Heart left ventricle (tissue), 16 donors: ENCODE results near the gene CTNND2. TPM values are rescaled to one million over a fixed set of nuclear protein-coding genes. Genes with fewer than 3 reads are reported as not detected.
A peak's percentile ranks its signal among the peaks of the same experiment; 100 is the strongest.

ENCODE experiments used
- ATAC-seq, 4 donors: fragments of 200-7000 bp; cut with Tn5 transposase; one replicate each; pipeline ENCODE4 v1.9.1; 2020 to 2022; ENCODE audit warnings: moderate library complexity in 4 of 4, mild to moderate bottlenecking in 3 of 4, moderate number of reproducible peaks in 1 of 4
- DNase-seq, 5 donors: peaks; one replicate each; pipeline ENCODE4 v3.0.0-alpha.2; 2020
- H3K27ac ChIP-seq, 12 donors: fragments of 200-600 bp; sonication (generic) in 4 of 12; one replicate each; pipeline versions ENCODE4 v1.5.0 to v1.8.0; 2016 to 2022; ENCODE audit warnings: mild to moderate bottlenecking in 2 of 12
- H3K27me3 ChIP-seq, 9 donors: fragments of 200-600 bp; sonication (generic) in 2 of 9; one replicate each; pipeline versions ENCODE4 v1.5.1 to v1.8.0; 2016 to 2022; ENCODE audit warnings: mild to moderate bottlenecking in 3 of 9
- H3K36me3 ChIP-seq, 9 donors: fragments of 200-600 bp; sonication (generic) in 2 of 9; one replicate each; pipeline versions ENCODE4 v1.5.0 to v1.8.0; 2018 to 2022; ENCODE audit warnings: mild to moderate bottlenecking in 2 of 9
- H3K4me1 ChIP-seq, 12 donors: fragments of 200-600 bp; sonication (generic) in 4 of 12; one replicate each; pipeline versions ENCODE4 v1.5.0 to v1.8.0; 2016 to 2022; ENCODE audit warnings: mild to moderate bottlenecking in 3 of 12
- H3K4me3 ChIP-seq, 12 donors: fragments of 200-600 bp; sonication (generic) in 4 of 12; one replicate each; pipeline versions ENCODE4 v1.5.0 to v1.8.0; 2017 to 2022; ENCODE audit warnings: mild to moderate bottlenecking in 9 of 12, moderate library complexity in 4 of 12
- H3K9me3 ChIP-seq, 12 donors: fragments of 200-600 bp; sonication (generic) in 4 of 12; one replicate each; pipeline versions ENCODE4 v1.5.0 to v1.8.0; 2016 to 2022; ENCODE audit warnings: mild to moderate bottlenecking in 1 of 12
- CTCF ChIP-seq, 12 donors: fragments of 200-600 bp; sonication (generic) in 4 of 12; IDR thresholded peaks; one replicate each; pipeline versions ENCODE4 v1.5.0 to v1.8.0; 2018 to 2022; ENCODE audit warnings: antibody characterized with exemption in 12 of 12, mild to moderate bottlenecking in 5 of 12
- POLR2A ChIP-seq, 2 donors: fragments of 450-650 bp; IDR thresholded peaks; one replicate each; pipeline ENCODE4 v1.6.1; 2017; ENCODE audit warnings: antibody characterized with exemption in 2 of 2, mild to moderate bottlenecking in 2 of 2, moderate library complexity in 2 of 2
- WGBS, 4 donors: extraction: QIAGEN DNeasy Blood & Tissue Kit in 2 of 4; methylation state at CpG; one replicate each; pipeline versions ENCODE4 v1.1.5 to v1.1.7; 2013 to 2018; 5-methylcytosine and 5-hydroxymethylcytosine counted together
- intact Hi-C, 10 donors: fragments of 100-400 bp; cut with DNase I; formaldehyde crosslinking; loops; one replicate each; pipeline versions ENCODE4 v1.11.1 to v1.14.2; 2022
- polyA plus RNA-seq, 2 donors: library from polyadenylated mRNA; stranded (reverse); fragments of 200-250 nt; gene quantifications; one replicate each; pipeline ENCODE4 v1.2.3, GENCODE V29; 2013
- total RNA-seq, 9 donors: library from RNA; depleted of rRNA in 2 of 9; stranded (reverse); fragments of >200 nt in 2 of 9; fragmentation: NEBNext Ultra II Directional in 3 of 9; extraction: Animal tissue kit (Norgen Biotek cat#: 25700) in 3 of 9; gene quantifications; one replicate each; pipeline versions ENCODE4 v1.1.0 to v1.2.4, GENCODE V29; 2016 to 2023
- donor health status: ischemic (EF 13 %, LVEDD 7.1; RV severe dilation, severe dysfunction).
- donor health status: healthy with polysubstance abuse.
- donor health status: DM: no; HTN: yes; CAD: no.
- donor health status: DM: no; HTN: no; CAD: no.
- donor health status: ischemic (EF 25% LVEDD 6.9; RV normal size, moderate dysfunction).
- donor health status: ischemic (EF 25% LVEDD 5.7; RV mildly dilated, moderate dysfunction).
- donor health status: healthy.
- donor health status: DM: yes; HTN: yes; CAD: no.
- donor health status: ischemic (EF 35%, LVEDD 5.7; RV mildly dilated, moderate dysfunction).
- donor health status: nonischemic (EF 11% LVEDD 7.7; RV severe dilation, severe dysfunction).
- donor health status: DM: yes; HTN: yes; CAD: no.
- donor health status: PGD.
- donor health status: ischemic (EF 29% LVEDD 5.4; RV normal size, mild dysfunction).
- donor health status: nonischemic (EF 23%, LVEDD 6.1; RV moderate dilation, normal function).

Gene CTNND2
- total and polyA plus RNA-seq, 11 donors, result 4.0 to 36.8 (median 20.2) TPM

- DNase-seq, result peak in 1 of 5 donors; percentile 21
These were observed 25.4 kb downstream of the CTNND2 start for GRCh38 chr5:11878814-11879213.

GRCh38 chr5:11873587-11873986, 30.7 kb downstream of the CTNND2 start:
- Histone ChIP-seq H3K9me3 (peaks cover 0 to 6% (median 0%) of the 10 kb centered on the region in 12 donors), H3K27ac (no peak overlapping the region), H3K4me1 (no peaks in the 10 kb centered on the region), H3K36me3 (no peaks in the 10 kb centered on the region), H3K4me3 (no peak overlapping the region), H3K27me3 (no peaks in the 10 kb centered on the region)
- no peak for TF ChIP-seq CTCF (IDR thresholded peaks at IDR 0.05)
- TF ChIP-seq POLR2A (IDR thresholded peaks at IDR 0.05), result no peak
- ATAC-seq (no peak), DNase-seq (no peak)
- 66 to 78% (median 69%) methylated on average over 4 of the region's 4 CpGs for WGBS, 4 donors
- intact Hi-C loops, result no loop called here

More at GRCh38 chr5:11878814-11879213, 25.4 kb downstream of the CTNND2 start:
- TF ChIP-seq POLR2A (IDR thresholded peaks at IDR 0.05) (no peak), CTCF (IDR thresholded peaks at IDR 0.05) (no peak)
- Histone ChIP-seq H3K9me3 (peaks cover 0 to 8% (median 0%) of the 10 kb centered on the region in 12 donors), H3K27me3 (no peaks in the 10 kb centered on the region), H3K4me3 (no peak overlapping the region), H3K4me1 (no peaks in the 10 kb centered on the region), H3K27ac (no peak overlapping the region), H3K36me3 (no peaks in the 10 kb centered on the region)
- intact Hi-C loops, result no loop called here
- ATAC-seq, result peak in 1 of 4 donors; percentile 36
- 51 to 60% (median 52%) methylated on average over 7 of the region's 7 CpGs for WGBS, 4 donors

GRCh38 chr5:11869203-11869602, 35.0 kb downstream of the CTNND2 start:
- DNase-seq (no peak), ATAC-seq (no peak)
- Histone ChIP-seq H3K4me3 (no peak overlapping the region), H3K36me3 (no peaks in the 10 kb centered on the region), H3K27me3 (no peaks in the 10 kb centered on the region), H3K27ac (no peak overlapping the region), H3K9me3 (peaks cover 0 to 6% (median 0%) of the 10 kb centered on the region in 12 donors), H3K4me1 (no peaks in the 10 kb centered on the region)
- no peak for TF ChIP-seq POLR2A (IDR thresholded peaks at IDR 0.05)
- TF ChIP-seq CTCF (IDR thresholded peaks at IDR 0.05), result no peak
- intact Hi-C loops, result no loop called here
- 61 to 83% (median 79%) methylated on average over 1 of the region's 1 CpG for WGBS, 4 donors

GRCh38 chr5:11863911-11864310, 40.3 kb downstream of the CTNND2 start:
- TF ChIP-seq POLR2A (IDR thresholded peaks at IDR 0.05), result no peak
- TF ChIP-seq CTCF (IDR thresholded peaks at IDR 0.05), result no peak
- Histone ChIP-seq H3K4me3 (no peak overlapping the region), H3K36me3 (no peaks in the 10 kb centered on the region), H3K9me3 (no peaks in the 10 kb centered on the region), H3K4me1 (no peaks in the 10 kb centered on the region), H3K27ac (no peak overlapping the region), H3K27me3 (no peaks in the 10 kb centered on the region)
- peak in 1 of 4 donors; percentile 31 for ATAC-seq
- DNase-seq, result no peak
- 57 to 71% (median 67%) methylated on average over 10 of the region's 10 CpGs for WGBS, 4 donors
- intact Hi-C loops, result no loop called here
